ENCODE data around the gene SSBP4.

DNA sequence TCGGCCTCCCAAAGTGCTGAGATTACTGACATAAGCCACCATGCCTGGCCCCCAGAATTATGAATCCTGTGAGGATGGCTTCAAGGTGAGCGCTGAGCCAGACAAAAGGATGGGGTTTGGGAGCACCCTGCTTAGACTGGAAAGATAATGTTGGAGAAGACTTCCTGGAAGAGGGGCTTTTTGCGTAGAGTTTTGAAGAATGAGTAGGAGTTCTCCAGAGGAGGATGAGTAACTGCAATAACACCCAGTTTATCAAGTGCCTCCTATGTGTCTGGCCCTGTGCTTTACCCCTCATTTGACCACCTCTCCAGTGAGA is 33.9 kb upstream of the SSBP4 start:
- TF ChIP-seq ZNF274 (IDR thresholded peaks at IDR 0.05; ENCODE audit: low read depth, low read length) (no peak), YY1 (IDR thresholded peaks at IDR 0.05; ENCODE audit: insufficient read depth, insufficient read length) (no peak), SUZ12 (IDR thresholded peaks at IDR 0.05; ENCODE audit: extremely low read depth, insufficient read depth, insufficient read length) (no peak)
